Liver (tissue), 3 donors: ENCODE results near the gene CTRB1.

Experiments
- CTCF ChIP-seq: fragments of 150-350 bp; IDR thresholded peaks from 2 replicates; pipeline ENCODE4 v1.5.1; 2017; ENCODE audit warnings: improper control_type of control experiment, low read depth, low read length; ENCODE audit not compliant: missing input control
- EGR1 ChIP-seq, 2 donors: IDR thresholded peaks; 2 replicates each; pipeline ENCODE4 v1.6.1; 2016 to 2018; ENCODE audit warnings: antibody characterized with exemption in 2 of 2, low read depth in 2 of 2
- GABPA ChIP-seq, 2 donors: IDR thresholded peaks in 1 of 2; conservative IDR thresholded peaks in 1 of 2; 2 replicates each; pipeline ENCODE4 v1.6.1; 2016; ENCODE audit warnings: antibody characterized with exemption in 2 of 2, mild to moderate bottlenecking in 1 of 2, moderate library complexity in 1 of 2
- HNF4A ChIP-seq, 2 donors: conservative IDR thresholded peaks; 2 replicates each; pipeline ENCODE4 v1.6.1; 2016; ENCODE audit warnings: antibody characterized with exemption in 2 of 2, mild to moderate bottlenecking in 2 of 2
- JUND ChIP-seq, 2 donors: IDR thresholded peaks; 2 replicates each; pipeline ENCODE4 v1.6.1; 2016; ENCODE audit warnings: antibody characterized with exemption in 2 of 2
- MAX ChIP-seq: IDR thresholded peaks from 2 replicates; pipeline ENCODE4 v1.6.1; 2016; ENCODE audit warnings: antibody characterized with exemption
- RAD21 ChIP-seq, 2 donors: IDR thresholded peaks; 2 replicates each; pipeline ENCODE4 v1.6.1; 2016; ENCODE audit warnings: antibody characterized with exemption in 2 of 2, mild to moderate bottlenecking in 2 of 2
- REST ChIP-seq: IDR thresholded peaks from 2 replicates; pipeline ENCODE4 v1.6.1; 2016; ENCODE audit warnings: antibody characterized with exemption, mild to moderate bottlenecking
- RXRA ChIP-seq, 2 donors: IDR thresholded peaks; 2 replicates each; pipeline ENCODE4 v1.6.1; 2017 to 2018; ENCODE audit warnings: antibody characterized with exemption in 2 of 2, mild to moderate bottlenecking in 1 of 2
- SP1 ChIP-seq: IDR thresholded peaks from 2 replicates; pipeline ENCODE4 v1.6.1; 2018; ENCODE audit warnings: antibody characterized with exemption, mild to moderate bottlenecking
- TAF1 ChIP-seq: conservative IDR thresholded peaks from 2 replicates; pipeline ENCODE4 v1.6.1; 2016; ENCODE audit warnings: antibody characterized with exemption, mild to moderate bottlenecking
- YY1 ChIP-seq: IDR thresholded peaks from 2 replicates; pipeline ENCODE4 v1.6.1; 2016; ENCODE audit warnings: antibody characterized with exemption, mild to moderate bottlenecking
- ZBTB33 ChIP-seq: IDR thresholded peaks from 2 replicates; pipeline ENCODE4 v1.6.1; 2016; ENCODE audit warnings: antibody characterized with exemption
- donor health status: healthy.
- donor health status: healthy.

GRCh38 chr16:75230471-75231110 lies 11.8 kb downstream of the CTRB1 start:
- TF ChIP-seq TAF1 (no peak), MAX (no peak), CTCF (no peak), REST (no peak), RXRA (IDR thresholded peaks at IDR 0.05) (no peak), ZBTB33 (no peak), SP1 (no peak), GABPA (IDR thresholded peaks at IDR 0.05 in 1 of 2, conservative IDR thresholded peaks at IDR 0.05 in 1 of 2) (no peak), RAD21 (IDR thresholded peaks at IDR 0.05) (no peak), YY1 (no peak), EGR1 (IDR thresholded peaks at IDR 0.05; ENCODE audit: low read depth in 2 of 2) (no peak), JUND (IDR thresholded peaks at IDR 0.05) (no peak), HNF4A (conservative IDR thresholded peaks at IDR 0.05) (no peak)
